ENCODE data around the gene TSEN54. TPM values are rescaled to one million over a fixed set of nuclear protein-coding genes. Genes with fewer than 3 reads are reported as not detected.

TSEN54 gene
- total RNA-seq, 1 donor from 2014 or later, result 61.7 TPM

- DNase-seq, result no peak
- Mint-ChIP-seq H3K4me1 (peaks cover 5% of the 10 kb centered on the region), H3K27ac (no peak overlapping the region), H3K27me3 (no peaks in the 10 kb centered on the region), H3K9me3 (no peaks in the 10 kb centered on the region), H3K4me3 (no peak overlapping the region), H3K36me3 (ENCODE audit: low read depth) (peaks cover 4% of the 10 kb centered on the region)
- intact Hi-C loops (cut with micrococcal nuclease), result no loop called here
Observed at GRCh38 chr17:75481194-75482068, 34.9 kb upstream of the TSEN54 start.

GRCh38 chr17:75482098-75482942, 34.0 kb upstream of the TSEN54 start:
- intact Hi-C loops (cut with micrococcal nuclease), result no loop called here
- H3K4me3 Mint-ChIP-seq, result no peak overlapping the region
- H3K9me3 Mint-ChIP-seq, result no peaks in the 10 kb centered on the region
- DNase-seq, result no peak
- no peak overlapping the region for H3K27ac Mint-ChIP-seq
- H3K36me3 Mint-ChIP-seq (ENCODE audit: low read depth), result peaks cover 3% of the 10 kb centered on the region
- peaks cover 14% of the 10 kb centered on the region for H3K4me1 Mint-ChIP-seq
- no peaks in the 10 kb centered on the region for H3K27me3 Mint-ChIP-seq

- intact Hi-C loops (cut with micrococcal nuclease), result loop anchor here (5.0 kb wide), 1 partner anchor 58 kb away; no protein-coding TSS in a partner anchor
- Mint-ChIP-seq H3K9me3 (no peaks in the 10 kb centered on the region), H3K27me3 (no peaks in the 10 kb centered on the region), H3K4me3 (no peak overlapping the region), H3K36me3 (ENCODE audit: low read depth) (peaks cover 8% of the 10 kb centered on the region), H3K4me1 (peaks cover 19% of the 10 kb centered on the region), H3K27ac (no peak overlapping the region)
- DNase-seq, result no peak
Observed at GRCh38 chr17:75485688-75486087, 30.6 kb upstream of the TSEN54 start.

- Mint-ChIP-seq H3K27me3 (no peaks in the 10 kb centered on the region), H3K4me1 (peaks cover 19% of the 10 kb centered on the region), H3K9me3 (no peaks in the 10 kb centered on the region), H3K27ac (peak overlapping the region; percentile 67), H3K36me3 (ENCODE audit: low read depth) (peaks cover 8% of the 10 kb centered on the region), H3K4me3 (peak overlapping the region; percentile 30)
- DNase-seq, result no peak
- intact Hi-C loops (cut with micrococcal nuclease), result loop anchor here (5.0 kb wide), 1 partner anchor 59 kb away; no protein-coding TSS in a partner anchor
Observed at GRCh38 chr17:75486151-75486550, 30.2 kb upstream of the TSEN54 start.

- Mint-ChIP-seq H3K27ac (peak overlapping the region; percentile 92), H3K27me3 (no peaks in the 10 kb centered on the region), H3K9me3 (no peaks in the 10 kb centered on the region), H3K4me1 (peaks cover 19% of the 10 kb centered on the region), H3K36me3 (ENCODE audit: low read depth) (peaks cover 8% of the 10 kb centered on the region), H3K4me3 (peak overlapping the region; percentile 75)
- no peak for DNase-seq
- intact Hi-C loops (cut with micrococcal nuclease), result loop anchor here (5.0 kb wide), 1 partner anchor 60 kb away; no protein-coding TSS in a partner anchor
Observed at GRCh38 chr17:75486951-75487350, 29.4 kb upstream of the TSEN54 start.

GRCh38 chr17:75487351-75488070, 28.8 kb upstream of the TSEN54 start:
- H3K9me3 Mint-ChIP-seq, result no peaks in the 10 kb centered on the region
- peaks cover 19% of the 10 kb centered on the region for H3K4me1 Mint-ChIP-seq
- intact Hi-C loops (cut with micrococcal nuclease), result loop anchor here (5.0 kb wide), 1 partner anchor 60 kb away; no protein-coding TSS in a partner anchor
- no peaks in the 10 kb centered on the region for H3K27me3 Mint-ChIP-seq
- H3K4me3 Mint-ChIP-seq, result peak overlapping the region; percentile 75
- H3K36me3 Mint-ChIP-seq (ENCODE audit: low read depth), result peaks cover 9% of the 10 kb centered on the region
- peak; percentile 84 for DNase-seq
- peak overlapping the region; percentile 92 for H3K27ac Mint-ChIP-seq

GRCh38 chr17:75488693-75489510, 27.4 kb upstream of the TSEN54 start:
- Mint-ChIP-seq H3K4me1 (peaks cover 15% of the 10 kb centered on the region), H3K36me3 (ENCODE audit: low read depth) (peaks cover 12% of the 10 kb centered on the region), H3K27ac (peak overlapping the region; percentile 48), H3K27me3 (no peaks in the 10 kb centered on the region), H3K4me3 (no peak overlapping the region), H3K9me3 (no peaks in the 10 kb centered on the region)
- DNase-seq, result no peak
- intact Hi-C loops (cut with micrococcal nuclease), result loop anchor here (5.0 kb wide), 1 partner anchor 62 kb away; no protein-coding TSS in a partner anchor

- Mint-ChIP-seq H3K36me3 (ENCODE audit: low read depth) (peaks cover 12% of the 10 kb centered on the region), H3K27ac (no peak overlapping the region), H3K4me1 (peaks cover 15% of the 10 kb centered on the region), H3K4me3 (no peak overlapping the region), H3K27me3 (no peaks in the 10 kb centered on the region), H3K9me3 (no peaks in the 10 kb centered on the region)
- intact Hi-C loops (cut with micrococcal nuclease), result loop anchor here (5.0 kb wide), 1 partner anchor 62 kb away; no protein-coding TSS in a partner anchor
- no peak for DNase-seq
Observed at GRCh38 chr17:75489511-75489955, 26.8 kb upstream of the TSEN54 start.

- Mint-ChIP-seq H3K4me3 (no peak overlapping the region), H3K9me3 (no peaks in the 10 kb centered on the region), H3K36me3 (ENCODE audit: low read depth) (peaks cover 11% of the 10 kb centered on the region), H3K4me1 (peaks cover 15% of the 10 kb centered on the region), H3K27ac (no peak overlapping the region), H3K27me3 (no peaks in the 10 kb centered on the region)
- no peak for DNase-seq
- intact Hi-C loops (cut with micrococcal nuclease), result no loop called here
Observed at GRCh38 chr17:75490173-75490743, 26.1 kb upstream of the TSEN54 start.

GRCh38 chr17:75490953-75491649, 25.2 kb upstream of the TSEN54 start:
- Mint-ChIP-seq H3K4me1 (peaks cover 15% of the 10 kb centered on the region), H3K9me3 (no peaks in the 10 kb centered on the region), H3K36me3 (ENCODE audit: low read depth) (peaks cover 13% of the 10 kb centered on the region), H3K27ac (no peak overlapping the region), H3K4me3 (no peak overlapping the region), H3K27me3 (no peaks in the 10 kb centered on the region)
- intact Hi-C loops (cut with micrococcal nuclease), result no loop called here
- no peak for DNase-seq

GRCh38 chr17:75491680-75492079, 24.6 kb upstream of the TSEN54 start:
- Mint-ChIP-seq H3K4me1 (peaks cover 12% of the 10 kb centered on the region), H3K27ac (no peak overlapping the region), H3K27me3 (no peaks in the 10 kb centered on the region), H3K36me3 (ENCODE audit: low read depth) (peaks cover 13% of the 10 kb centered on the region), H3K4me3 (no peak overlapping the region), H3K9me3 (no peaks in the 10 kb centered on the region)
- intact Hi-C loops (cut with micrococcal nuclease), result no loop called here
- no peak for DNase-seq

GRCh38 chr17:75492555-75493168, 23.7 kb upstream of the TSEN54 start:
- DNase-seq, result no peak
- Mint-ChIP-seq H3K36me3 (ENCODE audit: low read depth) (peaks cover 14% of the 10 kb centered on the region), H3K4me1 (peaks cover 4% of the 10 kb centered on the region), H3K4me3 (no peak overlapping the region), H3K9me3 (no peaks in the 10 kb centered on the region), H3K27me3 (no peaks in the 10 kb centered on the region), H3K27ac (no peak overlapping the region)
- intact Hi-C loops (cut with micrococcal nuclease), result no loop called here

Data from activated CD4-positive, alpha-beta T cell treated with anti-CD3 and anti-CD28 coated beads, Interleukin-2, amount 10 ng/mL, durations not matched to agents 24 days and 14 days (primary cell).